HCT116 (cell line): ENCODE measurements around the gene THEMIS. TPM values are rescaled to one million over a fixed set of nuclear protein-coding genes. Genes with fewer than 3 reads are reported as not detected.

Experiments used
- ATAC-seq: fragments of 200-7000 bp; cut with Tn5 transposase; 2 replicates; pipeline ENCODE4 v1.9.1; 2020; ENCODE audit warnings: mild to moderate bottlenecking, moderate library complexity
- BruUV-seq: library from RNA; stranded (reverse); fragments of 400-500 nt; replicated peaks from 2 replicates; lab custom pipeline; 2021; lab: Mats Ljungman, UMichigan
- CTCF ChIA-PET: fragments of 300-600 bp; sonication (Branson Sonifier 250); formaldehyde crosslinking; loops from one replicate; lab custom pipeline; 2021; ENCODE audit warnings: antibody characterized with exemption; lab: Charles Lee
- POLR2A ChIA-PET: fragments of 300-600, 350-600 bp; sonication (Branson Sonifier 250); formaldehyde crosslinking; loops from one replicate; lab custom pipeline; 2021; ENCODE audit warnings: antibody characterized with exemption; lab: Charles Lee
- RAD21 ChIA-PET, 2 experiments: fragments of 300-600 bp; sonication (Branson Sonifier 250); formaldehyde crosslinking; loops; one replicate each; lab custom pipeline; 2023; ENCODE audit warnings: low total read pairs in 2 of 2; ENCODE audit not compliant: uncharacterized antibody in 2 of 2, unreplicated experiment in 2 of 2, low non-redundant PET in 1 of 2; lab: Charles Lee
- DNase-seq: peaks from one replicate; pipeline ENCODE4 v3.0.0-alpha.2; 2010; ENCODE audit warnings: low read depth, low spot score
- H2AFZ ChIP-seq: fragments of 200-600 bp; shearing (Covaris generic), sonication (generic); 2 replicates; pipeline ENCODE4 v1.6.1; 2017; ENCODE audit warnings: low read depth, mixed run types, mixed read lengths, antibody characterized with exemption, low read length; ENCODE audit not compliant: poor library complexity, severe bottlenecking
- H3K27ac ChIP-seq: 2 replicates; pipeline ENCODE4 v1.5.1; 2012; ENCODE audit warnings: low read depth, low read length
- H3K27me3 ChIP-seq: fragments of 200-600 bp; sonication (generic); 2 replicates; pipeline ENCODE4 v1.6.1; 2016; ENCODE audit warnings: mixed run types, low read length, mixed read lengths; ENCODE audit not compliant: insufficient read depth
- H3K36me3 ChIP-seq, 2 experiments: fragments of 200-500 bp in 1 of 2; fragments of 200-600 bp in 1 of 2; sonication (Bioruptor generic) in 1 of 2; sonication (generic) in 1 of 2; 2 replicates each; pipeline versions ENCODE4 v1.5.1 to v1.6.1; 2014 to 2016; ENCODE audit warnings: low read length in 2 of 2, inconsistent platforms in 1 of 2, mixed read lengths in 1 of 2, mixed run types in 1 of 2; ENCODE audit not compliant: insufficient read depth in 2 of 2, control insufficient read depth in 1 of 2
- H3K4me1 ChIP-seq, 2 experiments: fragments of 200-600 bp in 1 of 2; sonication (generic) in 1 of 2; 2 replicates each; pipeline versions ENCODE4 v1.5.1 to v1.6.1; 2012 to 2017; ENCODE audit warnings: low read length in 2 of 2, inconsistent platforms in 1 of 2, mild to moderate bottlenecking in 1 of 2, mixed read lengths in 1 of 2, mixed run types in 1 of 2, moderate library complexity in 1 of 2; ENCODE audit not compliant: insufficient read depth in 2 of 2, control insufficient read depth in 1 of 2
- H3K4me2 ChIP-seq: fragments of 200-600 bp; sonication (generic); 2 replicates; pipeline ENCODE4 v1.6.1; 2017; ENCODE audit warnings: mixed run types, low read length, mixed read lengths
- H3K4me3 ChIP-seq, 2 experiments: fragments of 200-600 bp in 1 of 2; sonication (generic) in 1 of 2; replicated peaks in 1 of 2; 2 replicates each; pipeline ENCODE4 v1.5.1; 2011 to 2016; ENCODE audit warnings: low read length in 2 of 2, control low read depth in 1 of 2, low read depth in 1 of 2, mild to moderate bottlenecking in 1 of 2, mixed read lengths in 1 of 2, mixed run types in 1 of 2
- H3K79me2 ChIP-seq: fragments of 200-600 bp; sonication (generic); 2 replicates; pipeline ENCODE4 v1.6.1; 2017; ENCODE audit warnings: mild to moderate bottlenecking, mixed run types, low read length, moderate library complexity, mixed read lengths; ENCODE audit not compliant: insufficient read depth
- H3K9ac ChIP-seq: fragments of 200-600 bp; sonication (generic); 2 replicates; pipeline ENCODE4 v1.6.1; 2016; ENCODE audit warnings: low read length, mixed read lengths
- H3K9me2 ChIP-seq: fragments of 200-600 bp; sonication (generic), shearing (Covaris generic); 2 replicates; pipeline ENCODE4 v1.6.1; 2017; ENCODE audit warnings: mixed run types, mild to moderate bottlenecking, moderate library complexity; ENCODE audit not compliant: insufficient read depth
- H3K9me3 ChIP-seq, 2 experiments: fragments of 200-500 bp in 1 of 2; fragments of 200-600 bp in 1 of 2; sonication (Bioruptor generic) in 1 of 2; sonication (generic) in 1 of 2; 2 replicates each; pipeline ENCODE4 v1.6.1; 2014 to 2017; ENCODE audit warnings: low read length in 2 of 2, mixed read lengths in 2 of 2, inconsistent platforms in 1 of 2, low read depth in 1 of 2, mild to moderate bottlenecking in 1 of 2, mixed run types in 1 of 2, moderate library complexity in 1 of 2; ENCODE audit not compliant: control insufficient read depth in 1 of 2, insufficient read depth in 1 of 2
- H4K20me1 ChIP-seq: fragments of 200-600 bp; sonication (generic), shearing (Covaris generic); 2 replicates; pipeline ENCODE4 v1.6.1; 2017; ENCODE audit warnings: mixed run types, mild to moderate bottlenecking, moderate library complexity; ENCODE audit not compliant: insufficient read depth
- EGR1 ChIP-seq: IDR thresholded peaks from 2 replicates; pipeline ENCODE4 v1.6.1; 2012; ENCODE audit warnings: low read depth
- ELF1 ChIP-seq: IDR thresholded peaks from 2 replicates; pipeline ENCODE4 v1.6.1; 2012; ENCODE audit warnings: low read depth, borderline replicate concordance
- EZH2 ChIP-seq: fragments of 200-600 bp; sonication (generic); IDR thresholded peaks from 2 replicates; pipeline ENCODE4 v1.6.1; 2017; ENCODE audit warnings: antibody characterized with exemption, mixed run types
- EZH2phosphoT487 ChIP-seq: fragments of 200-600 bp; IDR thresholded peaks from 2 replicates; pipeline ENCODE4 v1.6.1; 2018; ENCODE audit warnings: antibody characterized with exemption, borderline replicate concordance
- FOSL1 ChIP-seq: IDR thresholded peaks from 2 replicates; pipeline ENCODE4 v1.6.1; 2012; ENCODE audit warnings: low read depth
- MAX ChIP-seq: IDR thresholded peaks from 2 replicates; pipeline ENCODE4 v1.6.1; 2012
- POLR2A ChIP-seq: IDR thresholded peaks from 2 replicates; pipeline ENCODE4 v1.7.0; 2011; ENCODE audit warnings: borderline replicate concordance; ENCODE audit not compliant: insufficient read depth, insufficient read length; ENCODE audit errors: extremely low read depth
- RAD21 ChIP-seq: IDR thresholded peaks from 2 replicates; pipeline ENCODE4 v1.6.1; 2012; ENCODE audit warnings: low read depth, mild to moderate bottlenecking
- REST ChIP-seq: IDR thresholded peaks from 2 replicates; pipeline ENCODE4 v1.6.1; 2012; ENCODE audit warnings: low read depth
- SIN3A ChIP-seq: IDR thresholded peaks from 2 replicates; pipeline ENCODE4 v1.6.1; 2012; ENCODE audit warnings: low read depth
- SP1 ChIP-seq: IDR thresholded peaks from 2 replicates; pipeline ENCODE4 v1.6.1; 2012; ENCODE audit warnings: low read depth
- SRF ChIP-seq: IDR thresholded peaks from 2 replicates; pipeline ENCODE4 v1.6.1; 2012; ENCODE audit warnings: low read depth
- YY1 ChIP-seq: IDR thresholded peaks from 2 replicates; pipeline ENCODE4 v1.6.1; 2011; ENCODE audit warnings: low read length, low read depth, moderate library complexity, mild to moderate bottlenecking; ENCODE audit not compliant: insufficient replicate concordance; ENCODE audit errors: extremely low read depth
- ZFX ChIP-seq: fragments of 450-650 bp; IDR thresholded peaks from 2 replicates; pipeline ENCODE4 v1.6.1; 2017
- ZNF274 ChIP-seq: fragments of 200-500 bp; sonication (Bioruptor generic); IDR thresholded peaks from 2 replicates; pipeline ENCODE4 v1.6.1; 2014; ENCODE audit warnings: mild to moderate bottlenecking, low read depth, low read length, inconsistent platforms
- intact Hi-C: fragments of 100-400 bp; cut with micrococcal nuclease; formaldehyde crosslinking; loops from 2 replicates; pipeline ENCODE4 v1.10.0; 2022
- total RNA-seq: library from RNA; stranded (reverse); gene quantifications from one replicate; pipeline ENCODE4 v1.2.1, GENCODE V29; 2021; ENCODE audit not compliant: unreplicated experiment
- TF ChIP-seq, protein P1 (sequence below): IDR thresholded peaks from 2 replicates; pipeline ENCODE4 v1.6.1; 2012
- TF ChIP-seq, protein P2 (sequence below), 3 experiments: fragments of 200-600 bp in 1 of 3; sonication (generic) in 1 of 3; IDR thresholded peaks in 2 of 3; conservative IDR thresholded peaks in 1 of 3; 2 replicates each; pipeline ENCODE4 v1.5.1; 2012 to 2017; ENCODE audit warnings: low read depth in 2 of 3, low read length in 2 of 3, antibody characterized with exemption in 1 of 3, borderline replicate concordance in 1 of 3, control low read depth in 1 of 3, mild to moderate bottlenecking in 1 of 3, mixed read lengths in 1 of 3, mixed run types in 1 of 3, moderate library complexity in 1 of 3; ENCODE audit not compliant: insufficient read depth in 1 of 3

Gene THEMIS
- total RNA-seq, 1 experiment from 2014 or later = 0.20 TPM

GRCh38 chr6:127934956-127935355 lies 34.1 kb upstream of the THEMIS start:
- RAD21 ChIA-PET = no interaction called here
- no peak overlapping the region for H3K27ac ChIP-seq
- ATAC-seq = no peak

More at GRCh38 chr6:127934956-127935355, 34.1 kb upstream of the THEMIS start:
- H3K9ac ChIP-seq = no peak overlapping the region
- ChIA-PET CTCF (no interaction called here), POLR2A (no interaction called here)
- no TSS peak for BruUV-seq
- H3K4me1 ChIP-seq = peaks cover 7 to 13% of the 10 kb centered on the region in 2 experiments; a peak in 3 of 4 replicates
- DNase-seq = no peak
- no peaks in the 10 kb centered on the region for H3K27me3 ChIP-seq
- no peaks in the 10 kb centered on the region for H3K9me2 ChIP-seq
- H4K20me1 ChIP-seq = no peaks in the 10 kb centered on the region
- H3K4me2 ChIP-seq = no peak overlapping the region
- TF ChIP-seq RAD21 (no peak), SRF (no peak), POLR2A (no peak), SP1 (no peak), ZFX (no peak), YY1 (no peak), FOSL1 (no peak), EZH2phosphoT487 (no peak), REST (no peak), MAX (no peak), ZNF274 (no peak), EGR1 (no peak), ELF1 (no peak), EZH2 (no peak), SIN3A (no peak)
- TF ChIP-seq, protein P1, sequence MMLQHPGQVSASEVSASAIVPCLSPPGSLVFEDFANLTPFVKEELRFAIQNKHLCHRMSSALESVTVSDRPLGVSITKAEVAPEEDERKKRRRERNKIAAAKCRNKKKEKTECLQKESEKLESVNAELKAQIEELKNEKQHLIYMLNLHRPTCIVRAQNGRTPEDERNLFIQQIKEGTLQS = no peak
- TF ChIP-seq, protein P2, sequence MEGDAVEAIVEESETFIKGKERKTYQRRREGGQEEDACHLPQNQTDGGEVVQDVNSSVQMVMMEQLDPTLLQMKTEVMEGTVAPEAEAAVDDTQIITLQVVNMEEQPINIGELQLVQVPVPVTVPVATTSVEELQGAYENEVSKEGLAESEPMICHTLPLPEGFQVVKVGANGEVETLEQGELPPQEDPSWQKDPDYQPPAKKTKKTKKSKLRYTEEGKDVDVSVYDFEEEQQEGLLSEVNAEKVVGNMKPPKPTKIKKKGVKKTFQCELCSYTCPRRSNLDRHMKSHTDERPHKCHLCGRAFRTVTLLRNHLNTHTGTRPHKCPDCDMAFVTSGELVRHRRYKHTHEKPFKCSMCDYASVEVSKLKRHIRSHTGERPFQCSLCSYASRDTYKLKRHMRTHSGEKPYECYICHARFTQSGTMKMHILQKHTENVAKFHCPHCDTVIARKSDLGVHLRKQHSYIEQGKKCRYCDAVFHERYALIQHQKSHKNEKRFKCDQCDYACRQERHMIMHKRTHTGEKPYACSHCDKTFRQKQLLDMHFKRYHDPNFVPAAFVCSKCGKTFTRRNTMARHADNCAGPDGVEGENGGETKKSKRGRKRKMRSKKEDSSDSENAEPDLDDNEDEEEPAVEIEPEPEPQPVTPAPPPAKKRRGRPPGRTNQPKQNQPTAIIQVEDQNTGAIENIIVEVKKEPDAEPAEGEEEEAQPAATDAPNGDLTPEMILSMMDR (IDR thresholded peaks at IDR 0.05 in 2 of 3, conservative IDR thresholded peaks at IDR 0.05 in 1 of 3; ENCODE audit: borderline replicate concordance in 1 of 3, insufficient read depth in 1 of 3, low read depth in 2 of 3, low read length in 2 of 3) = no peak
- intact Hi-C loops = no loop called here
- no peak overlapping the region for H3K4me3 ChIP-seq
- peaks cover 0 to 8% of the 10 kb centered on the region in 2 experiments; a peak in 2 of 4 replicates for H3K9me3 ChIP-seq
- no peak overlapping the region for H2AFZ ChIP-seq
- H3K79me2 ChIP-seq = no peaks in the 10 kb centered on the region
- H3K36me3 ChIP-seq = no peaks in the 10 kb centered on the region
